Measurements from ENCODE around the gene KAZALD1. TPM values are rescaled to one million over a fixed set of nuclear protein-coding genes. Genes with fewer than 3 reads are reported as not detected.
"Not testable (repeated sequence)": the region's sequence is repeated elsewhere in the genome, so short reads cannot be mapped to it uniquely, and the experiment has no call there.

Gene KAZALD1
- total RNA-seq, 1 donor from 2014 or later: 0.12 TPM

DNA sequence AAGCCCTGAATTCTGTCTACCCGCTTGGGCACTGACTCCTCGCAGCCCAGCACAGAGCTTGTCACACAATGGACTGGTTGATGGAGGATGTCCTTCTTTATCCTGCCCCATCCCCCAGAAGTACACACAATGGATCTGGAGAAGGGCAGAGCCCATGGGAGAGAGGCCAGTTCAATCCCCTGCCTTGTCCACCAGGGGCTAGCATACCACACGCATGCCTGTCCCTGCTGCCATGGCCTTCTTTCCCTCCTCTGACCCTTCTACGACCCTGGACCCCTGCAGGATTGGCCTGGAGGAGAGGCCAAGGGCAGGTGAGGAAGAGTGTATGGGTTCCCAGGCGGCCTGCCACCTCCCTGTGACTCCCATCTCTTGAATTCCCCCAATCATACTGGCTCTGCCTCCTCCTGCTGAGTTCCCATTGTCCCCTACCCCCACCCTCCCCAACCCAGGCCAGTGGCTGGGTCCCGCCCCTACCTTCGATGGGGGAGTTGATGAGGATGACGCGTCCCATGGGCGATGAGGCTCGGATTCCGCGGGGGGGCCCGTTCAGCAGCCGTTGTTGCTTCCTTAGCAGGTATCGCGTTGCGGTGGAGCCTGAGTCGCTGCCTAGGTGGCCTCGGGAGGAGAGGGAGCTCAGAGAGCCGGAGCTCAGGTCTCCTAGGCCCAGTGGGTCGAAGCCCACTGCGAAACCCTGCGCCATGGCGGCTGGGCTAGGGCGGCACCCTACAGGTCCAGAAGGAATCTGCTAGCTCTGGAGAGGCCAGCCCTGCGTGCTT is 32.1 kb upstream of the KAZALD1 start:
- DNase-seq (ENCODE audit: extremely low read depth, low read depth, low spot score): no peak

DNA sequence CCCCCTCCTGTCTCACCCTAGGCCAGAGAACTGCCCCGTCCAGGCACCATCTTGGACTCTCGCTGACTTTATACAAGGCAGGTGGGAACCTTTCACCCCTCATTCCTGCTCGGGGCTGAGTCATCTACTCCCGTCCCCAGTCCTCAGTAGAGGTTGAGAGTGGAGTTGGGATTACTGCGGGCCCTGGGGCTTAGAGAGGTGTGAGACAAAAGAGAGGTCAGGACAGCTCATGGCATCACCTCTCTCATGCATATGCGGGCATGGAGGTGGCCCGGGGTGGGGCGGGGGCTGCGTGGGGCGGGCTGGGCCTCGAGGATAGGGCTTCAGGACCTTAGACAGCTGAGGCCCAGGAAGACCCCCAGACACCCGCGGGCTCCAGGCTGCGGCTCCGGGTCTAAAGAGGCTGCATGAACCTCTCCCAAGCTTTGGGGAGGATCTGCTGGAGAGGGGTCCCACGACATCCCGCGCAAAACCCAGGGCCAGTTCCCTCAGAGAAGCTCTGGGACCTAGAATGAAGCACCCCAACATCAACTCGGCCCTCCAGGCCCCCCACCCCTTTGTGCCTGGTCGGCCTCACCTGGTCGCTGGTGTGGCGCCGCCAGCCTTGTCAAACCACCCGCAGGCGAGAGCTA is 31.2 kb upstream of the KAZALD1 start:
- DNase-seq (ENCODE audit: extremely low read depth, low read depth, low spot score): no peak

DNA sequence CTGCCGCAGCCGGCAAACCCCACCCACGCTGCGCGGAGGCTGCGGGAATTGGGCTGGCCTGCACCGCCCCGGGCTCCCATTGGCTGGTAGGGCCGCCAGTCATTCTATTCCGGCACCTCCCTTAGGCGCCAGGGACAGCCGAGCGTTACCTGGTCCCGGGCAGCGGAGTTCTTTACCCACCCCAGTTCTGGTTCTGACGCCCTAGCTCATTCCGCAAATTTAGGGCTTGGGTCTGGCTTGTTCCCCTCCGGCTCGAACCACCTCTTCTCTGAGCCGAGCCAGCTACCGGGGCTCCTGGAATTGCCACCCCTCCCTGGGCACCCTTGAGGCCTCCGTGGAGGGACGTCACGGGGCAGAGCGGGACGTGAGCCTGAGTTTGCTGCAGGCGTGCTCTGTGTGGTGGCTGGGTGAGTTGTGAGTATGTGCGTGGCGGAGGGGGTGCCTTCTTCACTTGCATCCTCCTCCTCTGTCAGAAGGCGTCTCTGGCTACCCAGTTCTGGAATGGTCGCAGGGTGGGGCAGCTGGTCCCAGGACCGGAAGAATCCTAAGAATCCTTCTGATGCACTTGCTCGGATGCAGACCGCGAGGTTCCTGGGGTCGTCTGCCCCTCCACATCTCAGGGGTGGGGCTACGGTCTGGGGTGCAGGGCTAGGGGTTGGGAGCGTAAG is 30.5 kb upstream of the KAZALD1 start, which contains the start of the genes PDZD7 and SFXN3:
TSS of gene PDZD7 (minus strand) at position 2 of the 668 bp plus-strand sequence. CDS start 910 bp downstream, outside the sequence.
TSS of gene SFXN3 (plus strand) at position 107 of the 668 bp plus-strand sequence. CDS start 3,461 bp downstream, outside the sequence.
- DNase-seq (ENCODE audit: extremely low read depth, low read depth, low spot score): no peak

DNA sequence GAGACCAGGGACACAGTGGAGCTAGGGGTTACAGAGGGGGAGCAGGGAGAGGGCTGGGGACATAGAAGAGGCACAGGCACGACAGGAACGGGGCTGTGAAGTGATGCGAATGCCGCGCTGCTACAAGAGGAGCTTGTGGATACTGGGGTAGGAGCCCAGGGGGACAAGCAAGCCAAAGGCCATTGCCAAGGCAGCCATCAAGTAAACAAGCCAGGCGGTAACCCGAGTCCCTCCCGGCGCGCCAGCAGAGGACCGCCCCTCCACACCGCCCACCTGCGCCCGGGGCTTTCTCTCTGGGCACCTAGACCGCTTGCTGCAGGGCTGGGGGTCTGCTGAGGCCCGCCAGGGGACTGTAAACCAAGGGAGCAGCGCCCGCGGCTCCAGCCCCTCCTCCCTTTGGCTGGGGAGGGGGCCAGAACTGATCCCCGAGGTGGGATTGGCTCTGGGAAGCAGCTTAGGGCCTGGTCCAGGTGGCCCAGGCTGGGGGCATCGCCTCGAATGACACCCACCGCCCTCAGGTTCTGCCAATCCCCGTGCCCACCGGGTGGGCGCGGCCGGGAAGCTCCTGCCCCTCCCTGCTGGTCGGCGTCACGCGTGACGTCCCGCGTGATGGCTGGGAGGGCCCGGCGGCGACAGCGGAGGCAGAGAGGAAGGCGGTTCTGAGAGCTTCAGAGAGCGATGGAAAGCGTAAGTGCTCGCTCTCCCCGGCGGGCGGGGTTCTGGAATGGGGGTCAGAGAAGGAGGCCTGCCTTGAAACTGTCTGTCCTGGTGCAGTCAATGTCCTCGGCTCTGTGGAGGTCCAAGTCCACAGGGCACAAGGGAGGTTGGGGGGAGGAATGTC is 29.8 kb upstream of the KAZALD1 start:
- DNase-seq (ENCODE audit: extremely low read depth, low read depth, low spot score): no peak

DNA sequence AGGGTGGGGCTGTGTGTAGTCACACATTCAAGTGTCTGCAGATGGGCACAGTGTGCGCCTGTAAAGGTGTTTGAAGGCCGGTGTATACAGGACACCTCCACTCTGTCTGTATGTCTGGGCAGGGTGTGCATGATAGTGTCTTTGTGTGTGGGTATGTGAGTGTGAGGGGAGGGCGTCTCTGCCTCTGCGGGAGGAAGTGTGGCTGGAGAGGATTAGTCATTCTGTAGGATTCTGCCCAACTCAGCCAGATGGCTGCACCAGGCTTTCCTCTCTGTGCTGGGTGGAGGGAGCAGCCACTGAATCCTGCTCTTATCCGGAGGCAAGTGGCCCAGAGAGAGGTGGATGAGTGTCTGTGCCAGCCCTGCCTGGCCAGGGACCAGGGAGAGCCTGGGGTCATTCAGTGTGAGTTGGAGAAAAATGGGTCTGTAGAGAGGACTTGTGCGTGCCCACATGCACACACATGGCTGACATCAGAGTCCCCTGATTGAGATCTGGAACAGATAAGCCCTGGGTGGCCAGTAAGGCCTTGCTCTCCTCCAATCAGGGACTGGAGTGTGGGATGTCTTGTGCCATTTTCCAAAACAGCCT is 29.1 kb upstream of the KAZALD1 start:
- DNase-seq (ENCODE audit: extremely low read depth, low read depth, low spot score): no peak

DNA sequence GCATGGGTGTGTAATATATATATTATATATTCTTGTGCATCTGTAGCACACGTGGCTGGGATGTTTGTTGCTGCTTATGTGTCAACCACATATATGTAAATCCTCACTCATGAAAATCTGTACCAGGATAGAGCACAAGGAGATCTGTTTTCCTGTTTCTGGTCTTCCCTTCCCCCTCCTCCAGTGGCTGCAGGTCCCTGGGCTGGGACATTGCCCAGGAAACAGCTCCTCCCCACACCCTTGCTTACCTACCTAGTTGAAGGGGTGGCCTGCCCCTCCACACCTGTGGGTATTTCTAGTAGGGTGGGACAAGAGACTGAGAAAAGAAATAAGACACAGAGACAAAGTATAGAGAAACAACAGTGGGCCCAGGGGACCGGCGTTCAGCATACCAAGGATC is 28.5 kb upstream of the KAZALD1 start:
- no peak for DNase-seq (ENCODE audit: extremely low read depth, low read depth, low spot score)

DNA sequence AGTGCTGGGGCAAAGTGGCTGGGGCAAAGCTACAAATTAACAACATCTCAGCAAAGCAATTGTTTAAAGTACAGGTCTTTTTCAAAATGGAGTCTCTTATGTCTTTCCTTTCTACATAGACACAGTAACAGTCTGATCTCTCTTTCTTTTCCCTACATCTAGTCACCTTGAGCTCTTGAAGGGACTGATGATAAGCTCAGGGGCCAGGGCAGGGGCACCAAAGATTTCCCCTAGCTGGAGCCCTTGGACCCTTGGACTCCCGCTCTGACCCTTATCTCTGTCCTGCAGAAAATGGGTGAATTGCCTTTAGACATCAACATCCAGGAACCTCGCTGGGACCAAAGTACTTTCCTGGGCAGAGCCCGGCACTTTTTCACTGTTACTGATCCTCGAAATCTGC is 27.4 kb upstream of the KAZALD1 start:
- DNase-seq (ENCODE audit: extremely low read depth, low read depth, low spot score): not testable (repeated sequence)

DNA sequence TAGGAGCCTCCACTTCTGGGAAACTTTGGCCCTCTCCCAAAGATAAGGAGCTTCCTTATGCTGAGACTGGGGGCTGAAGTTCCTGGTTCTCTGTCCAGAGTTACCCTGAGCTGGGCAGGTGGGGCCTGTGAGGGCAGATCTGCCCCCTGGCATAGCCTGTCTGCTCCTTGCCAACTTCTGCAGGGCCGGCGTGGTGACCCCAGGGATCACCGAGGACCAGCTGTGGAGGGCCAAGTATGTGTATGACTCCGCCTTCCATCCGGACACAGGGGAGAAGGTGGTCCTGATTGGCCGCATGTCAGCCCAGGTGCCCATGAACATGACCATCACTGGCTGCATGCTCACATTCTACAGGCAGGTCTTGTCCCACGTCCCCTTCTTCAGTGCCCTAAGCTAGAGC is 26.5 kb upstream of the KAZALD1 start:
- no peak for DNase-seq (ENCODE audit: extremely low read depth, low read depth, low spot score)

DNA sequence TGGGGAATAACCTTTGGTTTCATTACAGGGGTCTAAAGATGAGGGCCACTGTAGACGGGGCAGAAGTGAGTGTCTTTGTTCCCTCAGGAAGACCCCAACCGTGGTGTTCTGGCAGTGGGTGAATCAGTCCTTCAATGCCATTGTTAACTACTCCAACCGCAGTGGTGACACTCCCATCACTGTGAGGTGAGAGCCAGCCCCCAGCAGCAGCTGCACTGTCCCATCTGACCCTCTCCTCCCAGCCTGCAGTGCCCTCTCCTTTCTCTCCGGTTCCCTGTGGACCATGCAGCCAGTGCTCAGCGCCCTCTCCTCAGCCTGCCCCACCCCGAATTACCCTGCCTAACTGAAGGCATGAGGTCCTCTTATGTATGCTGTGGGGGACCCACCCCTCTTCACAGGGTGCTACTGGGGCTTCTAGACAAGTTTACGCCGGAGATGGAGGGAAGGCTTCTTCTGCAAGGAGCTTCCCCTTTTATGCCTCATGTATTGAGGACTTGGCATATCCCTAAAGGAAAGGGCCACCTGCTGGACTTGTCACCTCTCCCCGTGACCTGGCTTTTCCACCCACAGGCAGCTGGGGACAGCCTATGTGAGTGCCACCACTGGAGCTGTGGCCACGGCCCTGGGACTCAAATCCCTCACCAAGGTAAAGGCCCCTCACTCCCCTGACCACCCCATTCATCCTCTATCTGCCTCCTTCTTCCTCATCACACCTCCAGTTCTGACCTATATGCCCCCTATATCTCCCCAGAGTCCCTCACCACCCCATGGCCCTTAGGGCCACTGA is 25.7 kb upstream of the KAZALD1 start:
- DNase-seq (ENCODE audit: extremely low read depth, low read depth, low spot score): no peak

DNA sequence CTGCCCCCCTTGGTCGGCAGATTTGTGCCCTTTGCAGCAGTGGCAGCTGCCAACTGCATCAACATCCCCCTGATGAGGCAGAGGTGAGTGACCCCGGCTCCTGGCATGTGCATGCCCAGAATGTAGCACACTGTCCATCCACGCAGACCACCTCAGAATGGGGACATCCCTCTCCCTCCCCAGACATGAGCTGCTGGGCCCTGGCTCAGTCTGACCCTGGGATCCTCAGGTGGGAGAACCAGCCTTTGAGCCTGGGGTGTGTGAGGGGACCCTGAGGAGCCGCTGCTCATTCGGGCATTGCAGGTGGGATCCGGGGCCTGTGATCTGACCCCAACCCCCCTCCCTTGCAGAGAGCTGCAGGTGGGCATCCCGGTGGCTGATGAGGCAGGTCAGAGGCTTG is 25.1 kb upstream of the KAZALD1 start:
- no peak for DNase-seq (ENCODE audit: extremely low read depth, low read depth, low spot score)

DNA sequence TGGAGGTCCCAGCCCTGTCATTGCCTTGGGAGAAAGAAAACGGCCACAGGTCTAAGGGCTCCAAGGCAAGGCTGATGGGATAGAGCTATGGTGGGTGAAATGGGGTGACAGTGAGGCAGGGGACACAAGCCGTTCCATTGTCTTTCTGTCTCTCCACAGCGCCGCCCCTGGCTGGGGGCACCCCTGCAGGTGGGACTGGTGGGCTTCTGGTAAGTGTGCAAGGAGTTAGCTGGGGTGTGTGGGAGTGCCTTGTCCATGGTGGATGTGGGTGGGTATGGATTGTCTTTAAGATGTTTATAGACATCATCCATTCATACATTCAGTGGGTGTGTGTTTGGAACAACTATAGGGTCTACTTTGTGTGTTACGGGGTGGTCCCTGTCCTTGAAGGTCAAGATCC is 23.3 kb upstream of the KAZALD1 start:
- no peak for DNase-seq (ENCODE audit: extremely low read depth, low read depth, low spot score)

DNA sequence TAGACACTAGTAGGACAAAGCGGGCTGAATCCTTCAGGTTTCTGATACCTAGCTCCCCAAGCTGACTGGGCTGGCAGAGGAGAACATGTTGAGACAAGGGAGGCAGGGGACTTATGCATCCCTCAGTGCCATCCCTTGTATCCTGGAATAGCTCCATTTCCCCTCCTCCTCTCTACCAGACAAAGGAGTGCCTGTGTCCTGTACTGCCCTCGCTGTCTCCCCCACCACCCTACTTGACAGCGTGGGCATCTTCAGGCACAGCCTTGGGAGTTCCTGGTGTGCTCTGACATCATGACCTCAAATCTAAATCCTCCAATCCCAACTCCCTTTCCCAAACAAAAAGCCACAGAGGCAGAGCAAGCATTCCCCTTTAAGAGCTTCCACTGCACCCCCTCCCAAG is 21.7 kb upstream of the KAZALD1 start:
- no peak for DNase-seq (ENCODE audit: extremely low read depth, low read depth, low spot score)

DNA sequence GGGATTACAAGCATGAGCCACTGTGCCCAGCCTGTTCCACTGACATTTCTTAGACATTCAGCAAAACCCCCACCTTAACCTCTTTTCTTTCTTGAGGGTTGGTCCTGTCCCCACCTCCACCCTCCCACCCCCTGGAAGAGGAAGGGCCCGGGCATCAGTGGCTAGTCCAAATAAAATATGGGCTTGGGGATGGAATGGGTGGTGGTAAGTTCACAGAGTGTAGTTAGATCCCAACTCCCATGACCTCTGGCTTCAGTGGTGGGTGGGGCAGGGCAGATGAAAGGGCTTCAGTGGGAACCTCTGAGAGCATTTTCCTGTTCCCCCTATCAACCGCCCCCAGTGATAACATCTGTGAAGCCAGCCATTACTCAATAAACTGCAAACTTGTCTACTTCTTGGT is 20.9 kb upstream of the KAZALD1 start:
- no peak for DNase-seq (ENCODE audit: extremely low read depth, low read depth, low spot score)

DNA sequence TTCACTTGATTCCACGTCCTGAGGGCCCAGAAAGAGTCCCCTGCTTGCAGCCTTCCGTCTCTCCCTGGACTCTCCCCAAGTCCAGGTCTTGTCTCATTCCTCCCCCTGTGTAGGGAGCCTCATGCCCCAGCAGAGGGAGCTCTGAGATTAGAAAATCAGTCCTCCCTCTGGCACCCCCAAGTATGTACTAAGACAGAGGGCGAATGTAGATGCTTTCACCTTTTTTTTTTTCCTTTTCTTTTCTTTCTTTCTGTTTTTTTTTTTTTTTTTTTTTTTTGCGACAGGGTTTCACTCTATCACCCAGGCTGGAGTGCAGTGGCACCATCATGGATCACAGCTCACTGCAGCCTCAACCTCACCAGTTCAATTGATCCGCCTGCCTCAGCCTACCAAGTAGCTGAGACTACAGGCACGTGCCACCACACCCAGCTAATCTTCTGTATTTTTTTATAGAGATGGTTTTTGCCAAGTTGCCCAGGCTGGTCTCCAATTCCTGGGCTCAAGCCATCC is 20.5 kb upstream of the KAZALD1 start:
- no peak for DNase-seq (ENCODE audit: extremely low read depth, low read depth, low spot score)

DNA sequence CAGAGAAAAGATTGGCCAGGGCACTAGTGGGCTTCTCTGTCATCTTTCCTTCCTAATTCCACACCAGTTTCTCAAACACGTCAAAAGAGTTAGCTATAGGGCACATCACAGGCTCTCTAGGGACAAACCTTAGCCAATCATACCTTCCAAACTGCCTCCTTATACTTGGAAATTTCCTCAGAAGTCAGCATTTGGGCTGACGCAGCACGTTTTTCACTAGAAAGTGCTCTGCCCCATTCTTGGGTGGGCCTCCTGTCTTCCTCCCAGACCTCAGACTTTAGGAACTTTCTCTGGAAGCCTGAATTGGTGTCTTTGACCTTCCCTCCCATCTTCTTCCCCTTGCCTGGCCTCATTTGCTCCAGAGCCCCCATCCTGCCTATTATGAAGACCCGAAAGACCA is 19.7 kb upstream of the KAZALD1 start:
- DNase-seq (ENCODE audit: extremely low read depth, low read depth, low spot score): no peak

DNA sequence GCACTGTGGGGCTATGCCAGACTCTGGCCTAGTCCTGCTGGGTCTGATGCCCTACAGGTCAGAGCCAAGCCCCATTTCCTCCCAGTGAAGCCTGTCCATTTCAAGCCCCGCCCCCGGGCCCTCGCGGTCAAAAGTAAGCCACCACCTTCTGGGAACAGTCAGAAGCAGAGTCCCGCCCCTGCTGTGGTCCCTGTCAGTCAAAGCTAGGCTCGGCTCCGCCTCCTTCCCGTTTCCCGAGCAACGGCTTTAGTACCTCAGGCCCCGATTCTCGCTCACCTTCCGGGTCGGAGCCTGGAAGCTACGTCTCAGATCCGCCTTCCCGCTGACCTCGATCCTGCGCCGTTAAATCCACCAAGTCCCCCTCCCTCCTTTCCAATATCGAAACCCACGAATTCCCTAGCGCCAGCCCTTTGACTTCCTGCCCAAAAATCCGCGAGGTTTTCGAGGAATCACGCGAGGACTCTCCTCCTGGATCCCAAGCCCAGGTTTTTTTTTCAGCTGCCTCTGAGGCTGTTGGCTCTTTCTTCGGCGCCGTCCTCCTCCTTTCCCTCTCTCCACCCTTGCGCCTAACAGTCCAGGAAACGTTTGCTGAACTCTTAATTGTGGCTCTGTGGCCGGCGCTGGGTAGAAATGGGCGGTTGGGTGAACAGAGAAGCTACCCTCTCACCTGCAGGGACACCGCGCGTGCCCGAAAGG is 19.0 kb upstream of the KAZALD1 start:
- peak; percentile 90 for DNase-seq (ENCODE audit: extremely low read depth, low read depth, low spot score)

DNA sequence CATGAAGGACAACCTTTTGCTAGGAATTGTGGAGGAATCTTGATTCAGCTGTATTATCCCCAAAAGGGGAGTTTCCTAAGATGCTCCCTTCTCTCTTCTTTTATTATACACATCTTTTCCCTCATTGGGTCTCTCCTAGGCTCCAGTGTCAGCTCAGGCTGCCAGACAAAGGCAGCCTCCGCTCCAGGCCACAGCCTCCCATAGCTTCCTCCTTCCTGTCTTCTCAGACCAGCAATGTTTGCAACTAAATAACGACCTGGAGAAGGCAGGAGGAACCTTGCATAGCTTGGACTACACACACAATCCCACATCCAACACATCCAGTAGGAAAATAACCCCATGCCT is 18.5 kb upstream of the KAZALD1 start:
- no peak for DNase-seq (ENCODE audit: extremely low read depth, low read depth, low spot score)

DNA sequence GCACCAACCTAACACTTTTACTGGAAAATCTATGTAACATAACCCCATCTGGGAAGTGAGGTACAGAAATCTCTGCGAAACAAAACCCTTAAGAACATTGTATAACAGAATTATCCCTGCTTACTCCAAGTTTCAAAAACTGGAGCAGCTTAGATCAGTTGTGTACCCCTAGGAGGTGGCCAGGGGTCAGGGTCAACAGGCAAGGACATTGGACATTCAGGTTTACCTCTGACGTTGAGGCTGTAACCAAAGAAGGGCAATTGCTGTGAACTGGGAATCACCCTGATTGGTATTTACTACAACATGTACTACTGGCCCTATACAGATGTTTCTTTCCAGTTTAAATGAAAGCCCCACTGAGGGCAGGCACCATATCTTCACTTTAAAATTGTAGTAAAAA is 17.7 kb upstream of the KAZALD1 start:
- DNase-seq (ENCODE audit: extremely low read depth, low read depth, low spot score): no peak

All from glomerular endothelial cell (primary cell).